Stimulated activated CD4-positive, alpha-beta T cell treated with anti-CD3 and anti-CD28 coated beads, Interleukin-15, amount 100 ng/mL, for 48 hours (primary cell): ENCODE results near the gene TRUB1.
"Not testable (repeated sequence)": the region's sequence is repeated elsewhere in the genome, so short reads cannot be mapped to it uniquely, and the experiment has no call there.

Experiments used
- DNase-seq, 2 donors: peaks; one replicate each; pipeline ENCODE4 v3.0.0-alpha.2; 2020; ENCODE audit warnings: low read depth in 2 of 2

TRUB1 gene

GRCh38 chr10:114925587-114926586 lies 12.1 kb upstream of the TRUB1 start:
- peak in 1 of 2 donors; percentile 7 for DNase-seq

- DNase-seq: no peak
Measured at GRCh38 chr10:114928818-114929217, 9.2 kb upstream of the TRUB1 start.

GRCh38 chr10:114930320-114930719 lies 7.7 kb upstream of the TRUB1 start:
- DNase-seq: no peak

- DNase-seq: no peak
Measured at GRCh38 chr10:114931072-114931679, 6.8 kb upstream of the TRUB1 start.

GRCh38 chr10:114932225-114932624 lies 5.8 kb upstream of the TRUB1 start:
- DNase-seq: no peak

- DNase-seq: no peak
Measured at GRCh38 chr10:114932945-114933344, 5.0 kb upstream of the TRUB1 start.

GRCh38 chr10:114933588-114933987 lies 4.4 kb upstream of the TRUB1 start:
- DNase-seq: no peak

GRCh38 chr10:114933995-114934394 lies 4.0 kb upstream of the TRUB1 start:
- DNase-seq: not testable (repeated sequence)

GRCh38 chr10:114938856-114939193 lies 830 bp downstream of the TRUB1 start:
- DNase-seq: no peak

GRCh38 chr10:114940735-114941134 lies 2.7 kb downstream of the TRUB1 start:
- DNase-seq: no peak

- no peak for DNase-seq
Measured at GRCh38 chr10:114943000-114943399, 5.0 kb downstream of the TRUB1 start.

GRCh38 chr10:114953047-114953446 lies 15.1 kb downstream of the TRUB1 start:
- no peak for DNase-seq

GRCh38 chr10:114955984-114956383 lies 18.0 kb downstream of the TRUB1 start:
- no peak for DNase-seq

- no peak for DNase-seq
Measured at GRCh38 chr10:114956466-114956865, 18.5 kb downstream of the TRUB1 start.

GRCh38 chr10:114957122-114957521 lies 19.1 kb downstream of the TRUB1 start:
- DNase-seq: no peak

- no peak for DNase-seq
Measured at GRCh38 chr10:114957673-114958072, 19.7 kb downstream of the TRUB1 start.

- no peak for DNase-seq
Measured at GRCh38 chr10:114962441-114962840, 24.4 kb downstream of the TRUB1 start.

GRCh38 chr10:114963908-114964307 lies 25.9 kb downstream of the TRUB1 start:
- DNase-seq: no peak

GRCh38 chr10:114967071-114967470 lies 29.1 kb downstream of the TRUB1 start:
- no peak for DNase-seq

GRCh38 chr10:114970515-114970914 lies 32.5 kb downstream of the TRUB1 start:
- no peak for DNase-seq

- no peak for DNase-seq
Measured at GRCh38 chr10:114973306-114973705, 35.3 kb downstream of the TRUB1 start.

- DNase-seq: no peak
Measured at GRCh38 chr10:114973997-114974396, 36.0 kb downstream of the TRUB1 start.

- DNase-seq: no peak
Measured at GRCh38 chr10:114974625-114975024, 36.6 kb downstream of the TRUB1 start.
